Sigmoid colon (tissue), 7 donors: ENCODE results near the gene CEP43. TPM values are rescaled to one million over a fixed set of nuclear protein-coding genes. Genes with fewer than 3 reads are reported as not detected.

Experiments used
- DNase-seq: peaks from one replicate; pipeline ENCODE4 v3.0.0-alpha.2; 2019
- H3K27ac ChIP-seq, 4 donors: fragments of 200-600 bp; sonication (generic); one replicate each; pipeline ENCODE4 v1.5.1; 2016 to 2019; ENCODE audit warnings: mild to moderate bottlenecking in 1 of 4
- H3K27me3 ChIP-seq, 3 donors: fragments of 200-600 bp; sonication (generic); one replicate each; pipeline ENCODE4 v1.5.1; 2019; ENCODE audit warnings: mild to moderate bottlenecking in 1 of 3
- H3K36me3 ChIP-seq, 4 donors: fragments of 200-600 bp; sonication (generic); one replicate each; pipeline ENCODE4 v1.5.1; 2016 to 2019
- H3K4me1 ChIP-seq, 4 donors: fragments of 200-600 bp; sonication (generic); one replicate each; pipeline ENCODE4 v1.5.1; 2017 to 2019
- H3K4me3 ChIP-seq, 4 donors: fragments of 200-600 bp; sonication (generic); one replicate each; pipeline ENCODE4 v1.5.1; 2017 to 2019; ENCODE audit warnings: mild to moderate bottlenecking in 2 of 4, moderate library complexity in 1 of 4
- H3K9me3 ChIP-seq, 4 donors: fragments of 200-600 bp in 3 of 4; sonication (generic) in 3 of 4; one replicate each; pipeline versions ENCODE4 v1.5.1 to v1.6.1; 2013 to 2019
- EP300 ChIP-seq, 4 donors: sonication (generic); formaldehyde crosslinking; IDR thresholded peaks; one replicate each; pipeline ENCODE4 v1.6.1; 2017; ENCODE audit warnings: antibody characterized with exemption in 4 of 4
- POLR2A ChIP-seq, 2 donors: fragments of 450-650 bp; IDR thresholded peaks; one replicate each; pipeline ENCODE4 v1.6.1; 2016; ENCODE audit warnings: antibody characterized with exemption in 2 of 2, mild to moderate bottlenecking in 2 of 2, moderate library complexity in 2 of 2
- POLR2AphosphoS5 ChIP-seq, 4 donors: sonication (generic); formaldehyde crosslinking; IDR thresholded peaks; one replicate each; pipeline ENCODE4 v1.6.1; 2017; ENCODE audit warnings: antibody characterized with exemption in 4 of 4
- WGBS, 2 donors: extraction: QIAGEN DNeasy Blood & Tissue Kit; methylation state at CpG; one replicate each; pipeline ENCODE4 v1.1.7; 2013; 5-methylcytosine and 5-hydroxymethylcytosine counted together
- intact Hi-C: fragments of 100-400 bp; cut with DNase I; formaldehyde crosslinking; loops from one replicate; pipeline ENCODE4 v1.15.1; 2023
- polyA plus RNA-seq, 3 donors: library from polyadenylated mRNA; stranded (reverse); fragments of 200-250 nt; gene quantifications; one replicate each; pipeline ENCODE4 v1.2.3, GENCODE V29; 2013
- total RNA-seq, 4 donors: library from RNA; depleted of rRNA; stranded (reverse); fragments of >200 nt; gene quantifications; one replicate each; pipeline ENCODE4 v1.1.0, GENCODE V29; 2016
- TF ChIP-seq, protein P1 (sequence below), 4 experiments: fragments of 450-650 bp in 3 of 4; fragments of 200-600 bp in 1 of 4; IDR thresholded peaks; one replicate each; pipeline ENCODE4 v1.5.1; 2016 to 2019; ENCODE audit warnings: antibody characterized with exemption in 4 of 4, mild to moderate bottlenecking in 3 of 4, moderate library complexity in 2 of 4
- donor health status: healthy with polysubstance abuse.
- donor health status: Bipolar disorder and iron deficiency.
- donor health status: healthy.

The CEP43 gene
- total and polyA plus RNA-seq, 7 donors, result 6.6 to 19.7 (median 14.3) TPM

DNA sequence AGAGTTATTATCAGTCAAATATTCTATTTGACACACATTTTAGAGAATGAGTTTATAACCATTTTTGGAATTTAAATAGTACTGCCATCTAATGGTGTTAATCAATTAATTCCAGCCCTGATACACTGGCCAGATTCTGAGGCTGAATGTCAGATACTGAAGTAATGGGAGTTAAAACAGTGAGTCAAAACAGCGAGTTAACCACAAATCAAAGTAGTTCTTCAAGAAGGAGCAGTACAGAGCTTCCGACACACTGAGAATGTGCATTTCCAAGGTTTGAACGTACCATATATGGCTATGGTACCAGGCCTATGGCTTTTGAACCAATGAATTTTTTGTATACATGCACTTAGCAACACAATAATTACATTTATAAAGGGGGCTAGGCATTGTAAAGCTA, 11.3 kb upstream of the CEP43 start:
- 82 to 90% methylated on average over 3 of the region's 3 CpGs for WGBS, 2 donors
- Histone ChIP-seq H3K36me3 (no peaks in the 10 kb centered on the region), H3K27me3 (no peaks in the 10 kb centered on the region), H3K4me3 (no peak overlapping the region), H3K27ac (no peak overlapping the region), H3K4me1 (peaks cover 0 to 17% (median 13%) of the 10 kb centered on the region in 4 donors), H3K9me3 (no peaks in the 10 kb centered on the region)
- no peak for TF ChIP-seq POLR2A (IDR thresholded peaks at IDR 0.05)
- no peak for TF ChIP-seq EP300 (IDR thresholded peaks at IDR 0.05)
- TF ChIP-seq, protein P1, sequence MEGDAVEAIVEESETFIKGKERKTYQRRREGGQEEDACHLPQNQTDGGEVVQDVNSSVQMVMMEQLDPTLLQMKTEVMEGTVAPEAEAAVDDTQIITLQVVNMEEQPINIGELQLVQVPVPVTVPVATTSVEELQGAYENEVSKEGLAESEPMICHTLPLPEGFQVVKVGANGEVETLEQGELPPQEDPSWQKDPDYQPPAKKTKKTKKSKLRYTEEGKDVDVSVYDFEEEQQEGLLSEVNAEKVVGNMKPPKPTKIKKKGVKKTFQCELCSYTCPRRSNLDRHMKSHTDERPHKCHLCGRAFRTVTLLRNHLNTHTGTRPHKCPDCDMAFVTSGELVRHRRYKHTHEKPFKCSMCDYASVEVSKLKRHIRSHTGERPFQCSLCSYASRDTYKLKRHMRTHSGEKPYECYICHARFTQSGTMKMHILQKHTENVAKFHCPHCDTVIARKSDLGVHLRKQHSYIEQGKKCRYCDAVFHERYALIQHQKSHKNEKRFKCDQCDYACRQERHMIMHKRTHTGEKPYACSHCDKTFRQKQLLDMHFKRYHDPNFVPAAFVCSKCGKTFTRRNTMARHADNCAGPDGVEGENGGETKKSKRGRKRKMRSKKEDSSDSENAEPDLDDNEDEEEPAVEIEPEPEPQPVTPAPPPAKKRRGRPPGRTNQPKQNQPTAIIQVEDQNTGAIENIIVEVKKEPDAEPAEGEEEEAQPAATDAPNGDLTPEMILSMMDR (IDR thresholded peaks at IDR 0.05), result no peak
- no peak for TF ChIP-seq POLR2AphosphoS5 (IDR thresholded peaks at IDR 0.05)
- intact Hi-C loops, result loop anchor here (2.0 to 5.0 kb wide), 3 partner anchors 126 to 299 kb away; no protein-coding TSS in a partner anchor
- DNase-seq, result no peak

DNA sequence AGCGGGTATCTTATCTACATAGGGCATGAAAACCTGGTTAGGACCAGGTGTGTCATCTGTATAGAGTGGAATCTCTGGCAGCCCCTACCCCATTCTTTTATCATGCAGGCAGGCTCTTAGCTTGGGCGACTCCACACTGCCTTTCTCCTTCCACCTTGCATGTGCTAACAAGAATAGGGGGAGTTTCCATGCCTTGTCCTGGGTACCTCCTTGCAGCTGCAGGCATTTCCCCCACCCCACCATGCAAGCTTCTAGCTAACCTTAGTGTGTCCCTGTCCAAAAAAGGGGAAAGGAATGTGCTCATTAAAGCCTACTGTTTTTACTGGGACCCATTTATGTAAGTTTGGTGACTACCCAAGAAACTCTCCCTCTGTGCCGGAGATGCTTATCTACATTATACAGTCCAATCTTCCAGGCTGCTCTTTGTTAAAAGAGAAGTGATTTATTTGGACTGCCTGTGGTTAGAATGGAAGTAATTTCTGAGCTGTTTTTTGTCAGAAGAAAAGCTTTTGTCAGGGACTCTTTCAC, 10.5 kb upstream of the CEP43 start:
- WGBS, 2 donors, result 92 to 93% methylated on average over 3 of the region's 3 CpGs
- intact Hi-C loops, result loop anchor here (2.0 to 5.0 kb wide), 3 partner anchors 126 to 299 kb away; no protein-coding TSS in a partner anchor
- TF ChIP-seq POLR2AphosphoS5 (IDR thresholded peaks at IDR 0.05), result no peak
- TF ChIP-seq, protein P1 (IDR thresholded peaks at IDR 0.05), result no peak
- TF ChIP-seq POLR2A (IDR thresholded peaks at IDR 0.05), result no peak
- TF ChIP-seq EP300 (IDR thresholded peaks at IDR 0.05), result no peak

DNA sequence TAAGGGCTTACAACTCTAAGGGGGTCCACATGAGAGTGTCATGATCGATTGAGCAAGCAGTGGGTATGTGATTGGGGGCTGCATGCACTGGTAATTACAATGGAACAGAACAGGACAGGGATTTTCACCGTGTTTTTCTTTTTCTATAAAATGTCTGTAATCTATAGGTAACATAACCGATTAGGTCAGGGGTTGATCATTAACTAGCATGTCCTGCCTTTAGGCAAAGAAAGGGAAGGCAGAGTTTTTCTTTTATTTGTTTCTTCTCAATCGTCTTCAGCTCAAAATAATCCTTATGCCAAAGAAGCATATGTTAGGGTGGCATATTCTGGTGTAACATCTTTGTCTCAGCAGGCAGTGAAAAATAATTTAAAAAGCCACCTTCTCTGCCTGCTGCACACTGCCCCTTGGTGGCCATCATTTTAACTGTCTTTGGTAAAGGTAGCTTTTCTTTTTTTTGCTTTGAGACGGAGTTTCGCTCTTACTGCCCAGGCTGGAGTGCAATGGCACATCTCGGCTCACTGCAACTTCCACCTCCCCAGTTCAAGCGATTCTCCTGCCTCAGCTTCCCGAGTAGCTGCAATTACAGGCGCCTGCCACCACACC, 9.7 kb upstream of the CEP43 start:
- Histone ChIP-seq H3K27me3 (no peaks in the 10 kb centered on the region), H3K4me1 (peaks cover 0 to 17% (median 13%) of the 10 kb centered on the region in 4 donors), H3K4me3 (no peak overlapping the region), H3K27ac (peak overlapping the region in 1 of 4 donors; percentile 35), H3K36me3 (no peaks in the 10 kb centered on the region), H3K9me3 (no peaks in the 10 kb centered on the region)
- intact Hi-C loops, result loop anchor here (2.0 to 10.0 kb wide), 4 partner anchors 127 to 365 kb away; partner anchors contain the start of gene RPS6KA2
- TF ChIP-seq, protein P1 (IDR thresholded peaks at IDR 0.05), result peak; percentile 7 to 53 (median 34)
- TF ChIP-seq POLR2AphosphoS5 (IDR thresholded peaks at IDR 0.05) (no peak), POLR2A (IDR thresholded peaks at IDR 0.05) (no peak), EP300 (IDR thresholded peaks at IDR 0.05) (no peak)
- DNase-seq, result no peak
- 37 to 58% methylated on average over 10 of the region's 10 CpGs for WGBS, 2 donors

More for the DNA sequence above, 10.5 kb upstream of the CEP43 start:
- no peak for DNase-seq
- H3K9me3 ChIP-seq, result no peaks in the 10 kb centered on the region
- peak overlapping the region in 1 of 4 donors; percentile 35 for H3K27ac ChIP-seq
- H3K4me3 ChIP-seq, result no peak overlapping the region
- H3K27me3 ChIP-seq, result no peaks in the 10 kb centered on the region
- peaks cover 0 to 17% (median 13%) of the 10 kb centered on the region in 4 donors for H3K4me1 ChIP-seq
- no peaks in the 10 kb centered on the region for H3K36me3 ChIP-seq

DNA sequence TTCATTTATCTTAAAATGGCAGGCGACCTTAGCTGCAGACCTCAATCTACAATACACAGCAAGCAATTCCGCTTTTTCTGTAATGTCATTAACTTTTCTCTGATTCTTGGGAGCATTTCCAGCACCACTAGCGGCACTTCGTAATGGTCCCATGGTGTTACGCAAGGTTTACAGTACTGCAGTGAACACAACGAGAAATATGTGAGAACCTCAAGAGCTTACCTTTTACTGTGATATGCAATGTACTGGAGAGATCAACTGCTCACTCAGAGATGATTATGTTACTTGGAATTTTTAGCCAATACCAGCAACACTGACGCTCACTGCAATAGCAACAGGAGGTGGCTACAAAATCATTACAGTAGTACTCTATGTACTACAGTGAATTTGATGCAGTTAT, 2.8 kb upstream of the CEP43 start:
- DNase-seq, result no peak
- intact Hi-C loops, result loop anchor here (5.0 to 10.0 kb wide), 4 partner anchors 121 to 372 kb away; partner anchors contain the start of gene RPS6KA2
- Histone ChIP-seq H3K4me1 (peaks cover 0 to 31% (median 16%) of the 10 kb centered on the region in 4 donors), H3K9me3 (no peaks in the 10 kb centered on the region), H3K36me3 (no peaks in the 10 kb centered on the region), H3K27me3 (no peaks in the 10 kb centered on the region), H3K27ac (no peak overlapping the region), H3K4me3 (no peak overlapping the region)
- WGBS, 2 donors, result 92 to 93% methylated on average over 7 of the region's 7 CpGs
- no peak for TF ChIP-seq POLR2A (IDR thresholded peaks at IDR 0.05)
- TF ChIP-seq POLR2AphosphoS5 (IDR thresholded peaks at IDR 0.05), result no peak
- TF ChIP-seq, protein P1 (IDR thresholded peaks at IDR 0.05), result no peak
- TF ChIP-seq EP300 (IDR thresholded peaks at IDR 0.05), result no peak
